Measurements from ENCODE around the gene LRRC8A.

- TF ChIP-seq EZH2 (IDR thresholded peaks at IDR 0.05; ENCODE audit: insufficient read depth, poor library complexity, severe bottlenecking) (no peak), EZH2phosphoT487 (IDR thresholded peaks at IDR 0.05; ENCODE audit: insufficient read depth, low read depth) (no peak)
Observed at GRCh38 chr9:128918921-128919320, 37.0 kb downstream of the LRRC8A start.
